ENCODE data around the gene FBXL16.

GRCh38 chr16:720447-720989 lies 14.9 kb upstream of the FBXL16 start:
- TF ChIP-seq, protein P1, sequence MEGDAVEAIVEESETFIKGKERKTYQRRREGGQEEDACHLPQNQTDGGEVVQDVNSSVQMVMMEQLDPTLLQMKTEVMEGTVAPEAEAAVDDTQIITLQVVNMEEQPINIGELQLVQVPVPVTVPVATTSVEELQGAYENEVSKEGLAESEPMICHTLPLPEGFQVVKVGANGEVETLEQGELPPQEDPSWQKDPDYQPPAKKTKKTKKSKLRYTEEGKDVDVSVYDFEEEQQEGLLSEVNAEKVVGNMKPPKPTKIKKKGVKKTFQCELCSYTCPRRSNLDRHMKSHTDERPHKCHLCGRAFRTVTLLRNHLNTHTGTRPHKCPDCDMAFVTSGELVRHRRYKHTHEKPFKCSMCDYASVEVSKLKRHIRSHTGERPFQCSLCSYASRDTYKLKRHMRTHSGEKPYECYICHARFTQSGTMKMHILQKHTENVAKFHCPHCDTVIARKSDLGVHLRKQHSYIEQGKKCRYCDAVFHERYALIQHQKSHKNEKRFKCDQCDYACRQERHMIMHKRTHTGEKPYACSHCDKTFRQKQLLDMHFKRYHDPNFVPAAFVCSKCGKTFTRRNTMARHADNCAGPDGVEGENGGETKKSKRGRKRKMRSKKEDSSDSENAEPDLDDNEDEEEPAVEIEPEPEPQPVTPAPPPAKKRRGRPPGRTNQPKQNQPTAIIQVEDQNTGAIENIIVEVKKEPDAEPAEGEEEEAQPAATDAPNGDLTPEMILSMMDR (IDR thresholded peaks at IDR 0.05), result no peak
- no peak for TF ChIP-seq POLR2A (IDR thresholded peaks at IDR 0.05)

All from esophagus squamous epithelium (tissue), 4 donors.